D721Med (cell line): ENCODE measurements around the gene GALR3.

Experiments
- DNase-seq: peaks from one replicate; pipeline ENCODE4 v3.0.0; 2011; ENCODE audit warnings: low spot score; ENCODE audit not compliant: insufficient read length
- FAIRE-seq: peaks from 2 replicates; lab custom pipeline; 2011; peaks lifted over from hg19 to GRCh38; lab: Jason Lieb, UNC
- CTCF ChIP-seq: IDR thresholded peaks from 2 replicates; pipeline ENCODE4 v1.5.1; 2012; ENCODE audit warnings: mild to moderate bottlenecking, control low read depth; ENCODE audit not compliant: insufficient read depth; ENCODE audit errors: missing control alignments

Gene GALR3

GRCh38 chr22:37830093-37830842, 7.1 kb downstream of the GALR3 start:
- FAIRE-seq, result no peak
- no peak for DNase-seq
- no peak for TF ChIP-seq CTCF

GRCh38 chr22:37831472-37831871, 8.3 kb downstream of the GALR3 start:
- TF ChIP-seq CTCF, result no peak
- FAIRE-seq (no peak), DNase-seq (no peak)

- no peak for TF ChIP-seq CTCF
- DNase-seq (no peak), FAIRE-seq (no peak)
Observed at GRCh38 chr22:37832022-37832857, 9.1 kb downstream of the GALR3 start.

- FAIRE-seq, result no peak
- no peak for TF ChIP-seq CTCF
Observed at GRCh38 chr22:37842015-37842793, 19.0 kb downstream of the GALR3 start.

GRCh38 chr22:37843741-37844089, 20.5 kb downstream of the GALR3 start:
- no peak for TF ChIP-seq CTCF
- no peak for FAIRE-seq
- DNase-seq, result no peak

More at GRCh38 chr22:37842015-37842793, 19.0 kb downstream of the GALR3 start:
- no peak for DNase-seq

- FAIRE-seq, result no peak
Observed at GRCh38 chr22:37844904-37845329, 21.7 kb downstream of the GALR3 start.

More at GRCh38 chr22:37844904-37845329, 21.7 kb downstream of the GALR3 start:
- no peak for TF ChIP-seq CTCF
- DNase-seq, result no peak
